ENCODE data around the gene CCDC87. TPM values are rescaled to one million over a fixed set of nuclear protein-coding genes. Genes with fewer than 3 reads are reported as not detected.

The CCDC87 gene
- total RNA-seq, 2 donors from 2014 or later = not detected

Other genes with a start within 250 kb of the CCDC87 start
- gene BRMS1, start 248.0 kb downstream of the CCDC87 start, total RNA-seq = 10 to 100 TPM; 53.2 to 64.5 TPM
- 1 to 10 TPM; 3.5 to 5.4 TPM for gene B4GAT1, start 245.4 kb downstream of the CCDC87 start, total RNA-seq
- 10 to 100 TPM in 1 of 2 donors, 1 to 10 TPM in 1; 2.4 to 13.6 TPM for gene SLC29A2, start 221.3 kb downstream of the CCDC87 start, total RNA-seq
- gene NPAS4, start 172.0 kb downstream of the CCDC87 start, total RNA-seq = not detected
- gene MRPL11, start 154.2 kb downstream of the CCDC87 start, total RNA-seq = 100 to 1,000 TPM in 1 of 2 donors, 10 to 100 TPM in 1; 58.7 to 112 TPM
- 1 to 10 TPM; 5.4 to 6.0 TPM for gene PELI3, start 126.2 kb downstream of the CCDC87 start, total RNA-seq
- gene DPP3, start 112.6 kb downstream of the CCDC87 start, total RNA-seq = 100 to 1,000 TPM in 1 of 2 donors, 10 to 100 TPM in 1; 77.4 to 122 TPM
- gene BBS1, start 82.4 kb downstream of the CCDC87 start, total RNA-seq = 10 to 100 TPM; 20.5 to 21.7 TPM
- gene ZDHHC24, start 47.0 kb downstream of the CCDC87 start, total RNA-seq = 10 to 100 TPM; 15.9 to 19.5 TPM
- gene ACTN3, start 46.2 kb downstream of the CCDC87 start, total RNA-seq = under 1 TPM; 0.12 to 0.73 TPM
- 1 to 10 TPM; 2.7 to 3.8 TPM for gene CTSF, start 24.5 kb downstream of the CCDC87 start, total RNA-seq
- 10 to 100 TPM; 29.0 to 31.0 TPM for gene CCS, start 122 bp upstream of the CCDC87 start, total RNA-seq
- 100 to 1,000 TPM; 122 to 201 TPM for gene RBM14, start 23.6 kb upstream of the CCDC87 start, total RNA-seq
- gene RBM4, start 45.6 kb upstream of the CCDC87 start, total RNA-seq = 100 to 1,000 TPM; 142 to 162 TPM
- 10 to 100 TPM; 14.8 to 16.7 TPM for gene RBM4B, start 84.8 kb upstream of the CCDC87 start, total RNA-seq
- under 1 TPM in 1 of 2 donors, not detected in 1; 0.93 TPM for gene SPTBN2, start 136.2 kb upstream of the CCDC87 start, total RNA-seq